Breast epithelium (tissue), 4 donors: ENCODE data around the gene YJU2. TPM values are rescaled to one million over a fixed set of nuclear protein-coding genes. Genes with fewer than 3 reads are reported as not detected.
"Not testable (repeated sequence)": the region's sequence is repeated elsewhere in the genome, so short reads cannot be mapped to it uniquely, and the experiment has no call there.

Experiments used
- DNase-seq, 2 donors: peaks; one replicate each; pipeline ENCODE4 v3.0.0-alpha.2; 2019; ENCODE audit warnings: low spot score in 2 of 2
- H3K27ac ChIP-seq, 2 donors: fragments of 200-600 bp; sonication (generic) in 1 of 2; one replicate each; pipeline ENCODE4 v1.5.1; 2016 to 2019; ENCODE audit warnings: mild to moderate bottlenecking in 1 of 2
- H3K27me3 ChIP-seq, 2 donors: fragments of 200-600 bp; sonication (generic) in 1 of 2; one replicate each; pipeline versions ENCODE4 v1.5.1 to v1.6.0; 2017 to 2019; ENCODE audit warnings: control low read depth in 1 of 2, mild to moderate bottlenecking in 1 of 2
- H3K36me3 ChIP-seq: fragments of 200-600 bp; one replicate; pipeline ENCODE4 v1.5.1; 2019
- H3K4me1 ChIP-seq, 2 donors: fragments of 200-600 bp; sonication (generic); one replicate each; pipeline ENCODE4 v1.5.1; 2016 to 2019; ENCODE audit warnings: control low read depth in 1 of 2
- H3K4me3 ChIP-seq, 3 donors: fragments of 200-600 bp; sonication (generic); 1 replicate in 2 of 3; 2 replicates in 1 of 3; pipeline ENCODE4 v1.5.1; 2016 to 2019; ENCODE audit warnings: mild to moderate bottlenecking in 3 of 3, moderate library complexity in 2 of 3
- H3K9me3 ChIP-seq, 2 donors: fragments of 200-600 bp; sonication (generic) in 1 of 2; one replicate each; pipeline ENCODE4 v1.5.1; 2016 to 2019; ENCODE audit warnings: control low read depth in 1 of 2
- POLR2A ChIP-seq: fragments of 450-650 bp; IDR thresholded peaks from one replicate; pipeline ENCODE4 v1.6.1; 2016; ENCODE audit warnings: antibody characterized with exemption, mild to moderate bottlenecking, moderate library complexity
- POLR2AphosphoS5 ChIP-seq, 3 donors: sonication (generic); formaldehyde crosslinking; IDR thresholded peaks; one replicate each; pipeline ENCODE4 v1.6.1; 2017; ENCODE audit warnings: antibody characterized with exemption in 3 of 3
- intact Hi-C: fragments of 100-400 bp; cut with DNase I; formaldehyde crosslinking; loops from one replicate; pipeline ENCODE4 v1.15.1; 2023; ENCODE audit warnings: low total_unique reads
- total RNA-seq, 3 donors: library from RNA; depleted of rRNA; stranded (reverse); fragments of >200 nt; gene quantifications; one replicate each; pipeline ENCODE4 v1.1.0, GENCODE V29; 2016
- TF ChIP-seq, protein P1 (sequence below), 3 donors: fragments of 450-650 bp; IDR thresholded peaks; one replicate each; pipeline ENCODE4 v1.5.1; 2016 to 2017; ENCODE audit warnings: antibody characterized with exemption in 3 of 3, mild to moderate bottlenecking in 3 of 3, moderate library complexity in 3 of 3

YJU2 gene
- total RNA-seq, 3 donors from 2014 or later, result 18.9 to 24.6 (median 24.4) TPM

DNA sequence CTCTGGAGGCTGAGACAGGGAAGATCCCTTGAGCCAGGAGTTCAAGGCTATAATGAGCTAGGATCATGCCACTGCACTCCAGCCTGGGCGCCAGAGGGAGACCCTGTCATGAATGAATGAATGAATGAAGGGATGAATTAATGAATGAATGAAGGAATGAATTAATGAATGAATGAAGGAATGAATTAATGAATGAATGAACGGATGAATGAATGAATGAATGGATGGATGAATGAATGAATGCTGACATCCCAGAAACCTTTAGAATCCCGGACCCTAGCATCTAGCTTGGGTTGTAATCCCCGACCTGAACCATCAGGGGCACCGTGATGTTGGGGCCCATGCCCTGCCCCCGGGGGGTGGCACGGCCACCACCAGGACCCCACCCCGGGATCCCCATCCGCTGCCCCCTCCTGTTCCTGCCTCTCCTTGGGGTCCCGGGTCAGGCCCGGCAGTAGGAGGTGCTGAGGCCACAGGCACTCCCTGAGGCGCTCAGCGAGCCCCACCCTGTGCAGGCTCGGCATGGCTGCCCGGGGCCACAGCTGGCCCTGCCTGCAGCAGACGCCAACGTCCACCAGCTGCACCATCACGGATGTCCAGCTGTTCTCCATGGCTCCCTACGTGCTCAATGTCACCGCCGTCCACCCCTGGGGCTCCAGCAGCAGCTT is 14.1 kb upstream of the YJU2 start:
- DNase-seq, result no peak
- H3K4me1 ChIP-seq, result no peaks in the 10 kb centered on the region
- no peak overlapping the region for H3K4me3 ChIP-seq
- H3K27me3 ChIP-seq, result peaks cover 5 to 55% of the 10 kb centered on the region in 2 donors
- TF ChIP-seq, protein P1, sequence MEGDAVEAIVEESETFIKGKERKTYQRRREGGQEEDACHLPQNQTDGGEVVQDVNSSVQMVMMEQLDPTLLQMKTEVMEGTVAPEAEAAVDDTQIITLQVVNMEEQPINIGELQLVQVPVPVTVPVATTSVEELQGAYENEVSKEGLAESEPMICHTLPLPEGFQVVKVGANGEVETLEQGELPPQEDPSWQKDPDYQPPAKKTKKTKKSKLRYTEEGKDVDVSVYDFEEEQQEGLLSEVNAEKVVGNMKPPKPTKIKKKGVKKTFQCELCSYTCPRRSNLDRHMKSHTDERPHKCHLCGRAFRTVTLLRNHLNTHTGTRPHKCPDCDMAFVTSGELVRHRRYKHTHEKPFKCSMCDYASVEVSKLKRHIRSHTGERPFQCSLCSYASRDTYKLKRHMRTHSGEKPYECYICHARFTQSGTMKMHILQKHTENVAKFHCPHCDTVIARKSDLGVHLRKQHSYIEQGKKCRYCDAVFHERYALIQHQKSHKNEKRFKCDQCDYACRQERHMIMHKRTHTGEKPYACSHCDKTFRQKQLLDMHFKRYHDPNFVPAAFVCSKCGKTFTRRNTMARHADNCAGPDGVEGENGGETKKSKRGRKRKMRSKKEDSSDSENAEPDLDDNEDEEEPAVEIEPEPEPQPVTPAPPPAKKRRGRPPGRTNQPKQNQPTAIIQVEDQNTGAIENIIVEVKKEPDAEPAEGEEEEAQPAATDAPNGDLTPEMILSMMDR (IDR thresholded peaks at IDR 0.05), result no peak
- no peak for TF ChIP-seq POLR2AphosphoS5 (IDR thresholded peaks at IDR 0.05)
- no peak for TF ChIP-seq POLR2A
- no peaks in the 10 kb centered on the region for H3K36me3 ChIP-seq
- no peak overlapping the region for H3K27ac ChIP-seq
- intact Hi-C loops, result no loop called here
- no peaks in the 10 kb centered on the region for H3K9me3 ChIP-seq

DNA sequence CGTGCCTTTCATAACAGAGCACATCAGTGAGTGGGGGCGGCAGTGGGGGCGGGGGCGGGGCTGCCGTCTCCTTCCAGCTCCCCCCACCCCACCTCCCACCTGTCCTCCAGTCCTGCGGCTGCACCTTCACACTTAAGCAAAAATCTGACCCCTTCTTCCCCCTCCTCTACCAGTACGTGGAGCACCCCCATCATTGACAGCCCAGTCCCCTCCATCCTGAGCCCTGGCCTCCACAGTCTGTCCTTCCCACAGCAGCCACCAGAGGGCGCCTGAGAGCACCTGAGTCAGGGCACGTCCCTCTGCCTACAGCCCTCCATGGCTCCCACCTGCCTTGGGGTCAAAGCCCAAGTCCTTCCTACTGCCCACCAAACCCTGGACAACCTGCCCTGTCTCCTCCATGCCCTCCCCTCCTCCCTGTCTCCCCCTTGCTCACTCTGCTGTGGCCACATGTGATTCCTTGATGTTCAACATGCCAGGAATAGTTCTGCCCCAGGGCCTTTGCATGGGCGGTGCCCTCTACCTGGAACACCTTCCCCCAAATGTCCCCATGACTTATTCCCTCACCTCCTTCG is 13.5 kb upstream of the YJU2 start:
- H3K4me3 ChIP-seq, result no peak overlapping the region
- peaks cover 5 to 51% of the 10 kb centered on the region in 2 donors for H3K27me3 ChIP-seq
- H3K27ac ChIP-seq, result no peak overlapping the region
- H3K4me1 ChIP-seq, result no peaks in the 10 kb centered on the region
- no peaks in the 10 kb centered on the region for H3K36me3 ChIP-seq
- H3K9me3 ChIP-seq, result no peaks in the 10 kb centered on the region
- intact Hi-C loops, result no loop called here
- TF ChIP-seq, protein P1 (IDR thresholded peaks at IDR 0.05), result peak in 2 of 3 donors; percentile 28 to 38
- no peak for TF ChIP-seq POLR2AphosphoS5 (IDR thresholded peaks at IDR 0.05)
- no peak for DNase-seq

DNA sequence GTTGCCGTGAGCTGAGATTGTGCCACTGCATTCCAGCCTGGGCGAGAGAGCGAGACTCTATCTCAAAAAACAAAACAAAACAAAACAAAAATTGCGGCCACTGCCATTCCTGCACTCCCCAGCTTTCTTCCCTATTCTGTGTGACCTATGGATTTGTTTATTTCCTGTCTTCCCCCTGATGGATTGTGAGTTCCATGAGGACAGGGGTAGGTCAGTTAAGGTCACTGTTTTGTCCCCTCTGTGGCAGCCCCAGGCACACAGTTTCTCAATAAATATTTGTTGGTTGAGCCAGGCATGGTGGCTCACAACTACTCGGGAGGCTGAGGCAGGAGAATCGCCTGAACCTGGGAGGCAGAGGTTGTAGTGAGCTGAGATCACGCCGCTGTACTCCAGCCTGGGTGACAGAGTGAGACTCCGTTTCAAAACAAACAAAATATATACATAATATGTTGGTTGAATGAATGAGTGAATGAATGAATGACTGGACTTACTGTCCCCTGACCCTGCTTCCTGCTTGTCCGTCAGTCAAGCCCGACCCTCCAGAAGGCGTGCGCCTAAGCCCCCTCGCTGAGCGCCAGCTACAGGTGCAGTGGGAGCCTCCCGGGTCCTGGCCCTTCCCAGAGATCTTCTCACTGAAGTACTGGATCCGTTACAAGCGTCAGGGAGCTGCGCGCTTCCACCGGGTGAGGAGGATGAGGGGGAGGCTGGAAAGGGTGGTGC is 12.6 kb upstream of the YJU2 start:
- intact Hi-C loops, result no loop called here
- peaks cover 2 to 41% of the 10 kb centered on the region in 2 donors for H3K27me3 ChIP-seq
- TF ChIP-seq POLR2AphosphoS5 (IDR thresholded peaks at IDR 0.05) (no peak), POLR2A (no peak)
- TF ChIP-seq, protein P1 (IDR thresholded peaks at IDR 0.05), result no peak
- no peaks in the 10 kb centered on the region for H3K9me3 ChIP-seq
- DNase-seq, result no peak
- H3K4me1 ChIP-seq, result no peaks in the 10 kb centered on the region
- no peaks in the 10 kb centered on the region for H3K36me3 ChIP-seq
- no peak overlapping the region for H3K4me3 ChIP-seq
- no peak overlapping the region for H3K27ac ChIP-seq

DNA sequence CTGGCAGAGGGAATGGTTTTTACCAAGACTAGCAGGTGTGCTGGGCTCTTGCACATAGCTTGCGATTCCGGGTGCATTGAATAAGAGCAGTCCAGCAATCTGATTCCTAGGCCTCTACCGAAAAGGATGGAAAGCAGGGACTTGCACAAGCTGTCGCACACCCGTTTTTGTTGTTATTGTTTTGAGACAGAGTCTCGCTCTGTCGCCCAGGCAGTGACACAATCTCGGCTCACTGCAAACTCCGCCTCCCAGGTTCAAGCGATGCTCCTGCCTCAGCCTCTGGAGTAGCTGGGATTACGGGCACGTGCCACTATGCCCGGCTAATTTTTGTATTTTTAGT is 12.0 kb upstream of the YJU2 start:
- DNase-seq, result no peak
- intact Hi-C loops, result no loop called here
- Histone ChIP-seq H3K27me3 (peaks cover 0 to 36% of the 10 kb centered on the region in 2 donors), H3K4me3 (no peak overlapping the region), H3K36me3 (no peaks in the 10 kb centered on the region), H3K27ac (no peak overlapping the region), H3K4me1 (no peaks in the 10 kb centered on the region), H3K9me3 (no peaks in the 10 kb centered on the region)
- TF ChIP-seq POLR2A (no peak), POLR2AphosphoS5 (IDR thresholded peaks at IDR 0.05) (no peak)
- TF ChIP-seq, protein P1 (IDR thresholded peaks at IDR 0.05), result no peak

DNA sequence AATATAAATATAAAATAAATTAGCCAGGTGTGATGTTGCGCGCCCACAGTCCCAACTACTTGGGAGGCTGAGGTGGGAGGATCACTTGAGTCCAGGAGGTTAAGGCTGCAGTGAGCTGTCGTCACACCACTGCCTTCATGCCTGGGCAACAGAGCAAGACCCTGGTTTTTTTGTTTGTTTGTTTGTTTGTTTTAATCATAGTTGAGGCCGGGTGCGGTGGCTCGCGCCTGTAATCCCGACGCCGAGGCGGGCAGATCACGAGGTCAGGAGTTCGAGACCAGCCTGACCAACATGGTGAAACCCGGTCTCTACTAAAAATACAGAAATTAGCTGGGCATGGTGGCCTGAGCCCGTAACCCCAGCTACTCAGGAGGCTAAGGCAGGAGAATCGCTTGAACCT is 9.4 kb upstream of the YJU2 start:
- H3K4me1 ChIP-seq, H3K9me3 ChIP-seq, H3K27ac ChIP-seq, H3K36me3 ChIP-seq, H3K4me3 ChIP-seq, DNase-seq, intact Hi-C loops: not testable (repeated sequence)
- peaks cover 0 to 20% of the 10 kb centered on the region in 2 donors for H3K27me3 ChIP-seq
